Measurements from ENCODE around the gene ADH6.
"Not testable (repeated sequence)": the region's sequence is repeated elsewhere in the genome, so short reads cannot be mapped to it uniquely, and the experiment has no call there.

ADH6 gene
- 0 reads per million in 3 experiments for total RNA-seq

GRCh38 chr4:99219072-99219471, at the start of gene ADH6:
TSS of gene ADH6 (minus strand) at chr4:99219246. CDS start at chr4:99219152, 94 bp downstream.
- DNase-seq: no peak

- no peak for DNase-seq
These were observed 45.9 kb upstream of the ADH6 start for GRCh38 chr4:99264927-99265326.

- no peak for DNase-seq
These were observed 33.7 kb upstream of the ADH6 start for GRCh38 chr4:99252746-99253145.

- DNase-seq: no peak
These were observed 29.7 kb upstream of the ADH6 start for GRCh38 chr4:99248714-99249113.

- no peak for DNase-seq
These were observed 16.9 kb upstream of the ADH6 start for GRCh38 chr4:99235955-99236354.

- DNase-seq: no peak
These were observed 15.4 kb upstream of the ADH6 start for GRCh38 chr4:99234331-99235010.

- not testable (repeated sequence) for DNase-seq
These were observed 14.4 kb upstream of the ADH6 start for GRCh38 chr4:99233397-99233796.

- DNase-seq: not testable (repeated sequence)
These were observed 9.7 kb upstream of the ADH6 start for GRCh38 chr4:99228706-99229105.

- DNase-seq: not testable (repeated sequence)
These were observed 8.6 kb upstream of the ADH6 start for GRCh38 chr4:99227646-99228045.

- DNase-seq: no peak
These were observed 2.9 kb upstream of the ADH6 start for GRCh38 chr4:99221980-99222379.

GRCh38 chr4:99219479-99219878, 433 bp upstream of the ADH6 start:
- DNase-seq: no peak

GRCh38 chr4:99215521-99215920, 3.5 kb downstream of the ADH6 start:
- no peak for DNase-seq

- no peak for DNase-seq
These were observed 8.3 kb downstream of the ADH6 start for GRCh38 chr4:99210789-99211188.

- no peak for DNase-seq
These were observed 9.4 kb downstream of the ADH6 start for GRCh38 chr4:99209671-99210070.

GRCh38 chr4:99208719-99209075, 10.3 kb downstream of the ADH6 start:
- DNase-seq: no peak

- no peak for DNase-seq
These were observed 10.9 kb downstream of the ADH6 start for GRCh38 chr4:99207911-99208718.

GRCh38 chr4:99207069-99207743, 11.8 kb downstream of the ADH6 start:
- no peak for DNase-seq

- no peak for DNase-seq
These were observed 13.7 kb downstream of the ADH6 start for GRCh38 chr4:99205153-99205979.

- no peak for DNase-seq
These were observed 16.5 kb downstream of the ADH6 start for GRCh38 chr4:99202536-99202935.

- no peak for DNase-seq
These were observed 17.0 kb downstream of the ADH6 start for GRCh38 chr4:99202094-99202493.

- no peak for DNase-seq
These were observed 17.4 kb downstream of the ADH6 start for GRCh38 chr4:99201690-99202089.

GRCh38 chr4:99200138-99200537, 18.9 kb downstream of the ADH6 start:
- DNase-seq: no peak

GRCh38 chr4:99190336-99190735, 28.7 kb downstream of the ADH6 start:
- DNase-seq: no peak

All from central memory CD4-positive, alpha-beta T cell (primary cell).